Neural progenitor cell (in vitro differentiated cells): ENCODE data around the gene LRP2. TPM values are rescaled to one million over a fixed set of nuclear protein-coding genes. Genes with fewer than 3 reads are reported as not detected.

ENCODE experiments used
- DNase-seq: peaks from one replicate; pipeline ENCODE4 v3.0.0-alpha.2; 2016; ENCODE audit warnings: low spot score
- H2AFZ ChIP-seq: fragments of 200-600 bp; sonication (generic); replicated peaks from 2 replicates; pipeline ENCODE4 v1.6.1; 2016; ENCODE audit warnings: antibody characterized with exemption
- H3F3A ChIP-seq: fragments of 200-600 bp; sonication (generic); 2 replicates; pipeline ENCODE4 v1.6.1; 2016; ENCODE audit warnings: antibody characterized with exemption, low read depth
- H3K27ac ChIP-seq: fragments of 200-600 bp; sonication (generic); 2 replicates; pipeline ENCODE4 v1.5.1; 2016; ENCODE audit warnings: mild to moderate bottlenecking
- H3K27me3 ChIP-seq: fragments of 200-600 bp; sonication (generic); 2 replicates; pipeline ENCODE4 v1.6.1; 2016; ENCODE audit warnings: mild to moderate bottlenecking, moderate library complexity
- H3K36me3 ChIP-seq: fragments of 200-600 bp; sonication (generic); 2 replicates; pipeline ENCODE4 v1.5.1; 2016
- H3K4me1 ChIP-seq: fragments of 200-600 bp; sonication (generic); 2 replicates; pipeline ENCODE4 v1.6.1; 2016; ENCODE audit warnings: mixed run types
- H3K4me2 ChIP-seq: fragments of 200-600 bp; sonication (generic); 2 replicates; pipeline ENCODE4 v1.6.1; 2016
- H3K4me3 ChIP-seq: fragments of 200-600 bp; sonication (generic); 2 replicates; pipeline ENCODE4 v1.5.1; 2016
- H3K79me2 ChIP-seq: fragments of 200-600 bp; sonication (generic); 2 replicates; pipeline ENCODE4 v1.6.1; 2016; ENCODE audit warnings: low read depth
- H3K9ac ChIP-seq: fragments of 200-600 bp; sonication (generic); 2 replicates; pipeline ENCODE4 v1.6.1; 2016
- H3K9me3 ChIP-seq: fragments of 200-600 bp; sonication (generic); 2 replicates; pipeline ENCODE4 v1.5.1; 2016; ENCODE audit warnings: low read depth
- H4K20me1 ChIP-seq: fragments of 200-600 bp; sonication (generic); 2 replicates; pipeline ENCODE4 v1.6.1; 2016; ENCODE audit warnings: low read depth
- H3K27ac Mint-ChIP-seq: 3 replicates; pipeline ENCODE4 v1.8.0; 2021; ENCODE audit warnings: mixed read lengths
- H3K27me3 Mint-ChIP-seq: 2 replicates; pipeline ENCODE4 v1.8.0; 2022; ENCODE audit warnings: low read depth, mild to moderate bottlenecking, inconsistent platforms, moderate library complexity, mixed read lengths; ENCODE audit not compliant: insufficient read depth
- H3K36me3 Mint-ChIP-seq: 3 replicates; pipeline ENCODE4 v1.8.0; 2021; ENCODE audit warnings: mixed read lengths
- H3K4me1 Mint-ChIP-seq: 3 replicates; pipeline ENCODE4 v1.8.0; 2021; ENCODE audit warnings: mixed read lengths
- H3K4me3 Mint-ChIP-seq: 3 replicates; pipeline ENCODE4 v1.8.0; 2021; ENCODE audit warnings: mild to moderate bottlenecking, moderate library complexity, mixed read lengths
- H3K9me3 Mint-ChIP-seq: 3 replicates; pipeline ENCODE4 v1.8.0; 2020; ENCODE audit warnings: mixed read lengths
- CTCF ChIP-seq: fragments of 200-600 bp; sonication (generic); IDR thresholded peaks from 2 replicates; pipeline ENCODE4 v1.5.1; 2017; ENCODE audit warnings: antibody characterized with exemption, mild to moderate bottlenecking
- EZH2 ChIP-seq: fragments of 200-600 bp; sonication (generic); IDR thresholded peaks from 2 replicates; pipeline ENCODE4 v1.6.1; 2017; ENCODE audit warnings: antibody characterized with exemption, mild to moderate bottlenecking, moderate library complexity
- EZH2phosphoT487 ChIP-seq: fragments of 200-600 bp; sonication (generic); IDR thresholded peaks from 2 replicates; pipeline ENCODE4 v1.6.1; 2017; ENCODE audit warnings: antibody characterized with exemption
- total RNA-seq: library from RNA; depleted of rRNA; stranded (reverse); fragments of >200 nt; gene quantifications from 2 replicates; pipeline ENCODE4 v1.2.3, GENCODE V29; 2015; ENCODE audit warnings: low replicate concordance

LRP2 gene
- total RNA-seq, 1 donor from 2014 or later = 143 TPM

GRCh38 chr2:169158874-169159273 is 203.5 kb downstream of the LRP2 start:
- peaks cover 40% of the 10 kb centered on the region for H3K36me3 Mint-ChIP-seq
- Histone ChIP-seq H3K79me2 (no peaks in the 10 kb centered on the region), H3K36me3 (peaks cover 52% of the 10 kb centered on the region), H3K4me1 (no peaks in the 10 kb centered on the region), H2AFZ (no peak overlapping the region), H3K27me3 (no peaks in the 10 kb centered on the region), H3K4me2 (no peak overlapping the region), H3F3A (no peaks in the 10 kb centered on the region), H3K27ac (no peak overlapping the region), H3K9me3 (no peaks in the 10 kb centered on the region), H3K4me3 (no peak overlapping the region), H3K9ac (no peak overlapping the region), H4K20me1 (no peaks in the 10 kb centered on the region)
- TF ChIP-seq CTCF (no peak), EZH2phosphoT487 (no peak), EZH2 (no peak)
- no peaks in the 10 kb centered on the region for H3K27me3 Mint-ChIP-seq
- H3K9me3 Mint-ChIP-seq = peaks cover 5% of the 10 kb centered on the region
- DNase-seq = no peak
- peaks cover 5% of the 10 kb centered on the region for H3K4me1 Mint-ChIP-seq
- no peak overlapping the region for H3K4me3 Mint-ChIP-seq
- H3K27ac Mint-ChIP-seq = no peak overlapping the region

- H3K27ac Mint-ChIP-seq = no peak overlapping the region
- DNase-seq = no peak
- Histone ChIP-seq H3K4me2 (no peak overlapping the region), H3K36me3 (peaks cover 15% of the 10 kb centered on the region), H2AFZ (no peak overlapping the region), H4K20me1 (peaks cover 5% of the 10 kb centered on the region), H3K79me2 (no peaks in the 10 kb centered on the region), H3K27ac (no peak overlapping the region), H3K4me3 (no peak overlapping the region), H3K9me3 (no peaks in the 10 kb centered on the region), H3K9ac (no peak overlapping the region), H3K4me1 (no peaks in the 10 kb centered on the region), H3F3A (peaks cover 21% of the 10 kb centered on the region), H3K27me3 (no peaks in the 10 kb centered on the region)
- H3K4me3 Mint-ChIP-seq = no peak overlapping the region
- TF ChIP-seq EZH2 (no peak), EZH2phosphoT487 (no peak), CTCF (no peak)
- H3K9me3 Mint-ChIP-seq = no peaks in the 10 kb centered on the region
- H3K36me3 Mint-ChIP-seq = peaks cover 14% of the 10 kb centered on the region
- no peaks in the 10 kb centered on the region for H3K27me3 Mint-ChIP-seq
- no peaks in the 10 kb centered on the region for H3K4me1 Mint-ChIP-seq
These were observed 216.1 kb downstream of the LRP2 start for GRCh38 chr2:169146220-169146619.

GRCh38 chr2:169143998-169144397 is 218.3 kb downstream of the LRP2 start:
- Mint-ChIP-seq H3K4me1 (no peaks in the 10 kb centered on the region), H3K4me3 (no peak overlapping the region), H3K27me3 (no peaks in the 10 kb centered on the region), H3K36me3 (peaks cover 9% of the 10 kb centered on the region), H3K9me3 (no peaks in the 10 kb centered on the region), H3K27ac (no peak overlapping the region)
- H4K20me1 ChIP-seq = peaks cover 5% of the 10 kb centered on the region
- no peaks in the 10 kb centered on the region for H3K9me3 ChIP-seq
- H3K79me2 ChIP-seq = no peaks in the 10 kb centered on the region
- no peak overlapping the region for H3K27ac ChIP-seq
- no peak overlapping the region for H3K4me2 ChIP-seq
- no peak for TF ChIP-seq EZH2
- no peak for TF ChIP-seq CTCF
- no peak for TF ChIP-seq EZH2phosphoT487
- H3K9ac ChIP-seq = no peak overlapping the region
- H2AFZ ChIP-seq = no peak overlapping the region
- no peaks in the 10 kb centered on the region for H3K27me3 ChIP-seq
- no peaks in the 10 kb centered on the region for H3K4me1 ChIP-seq
- peaks cover 21% of the 10 kb centered on the region for H3F3A ChIP-seq
- no peak overlapping the region for H3K4me3 ChIP-seq
- DNase-seq = no peak
- H3K36me3 ChIP-seq = peaks cover 33% of the 10 kb centered on the region
